Retinal pigment epithelial cell (primary cell): Measurements from ENCODE around the gene TSPAN14.
A peak's percentile ranks its signal among the peaks of the same experiment; 100 is the strongest.

Experiments
- DNase-seq: peaks from one replicate; pipeline ENCODE4 v3.0.0-alpha.2; 2010; ENCODE audit warnings: low read depth
- H3K4me3 ChIP-seq: 2 replicates; pipeline ENCODE4 v1.5.1; 2011; ENCODE audit warnings: mild to moderate bottlenecking, low read length, control low read depth, moderate library complexity
- TF ChIP-seq, protein P1 (sequence below): conservative IDR thresholded peaks from 2 replicates; pipeline ENCODE4 v1.5.1; 2011; ENCODE audit warnings: low read depth, low read length, control low read depth, inconsistent platforms

TSPAN14 gene

DNA sequence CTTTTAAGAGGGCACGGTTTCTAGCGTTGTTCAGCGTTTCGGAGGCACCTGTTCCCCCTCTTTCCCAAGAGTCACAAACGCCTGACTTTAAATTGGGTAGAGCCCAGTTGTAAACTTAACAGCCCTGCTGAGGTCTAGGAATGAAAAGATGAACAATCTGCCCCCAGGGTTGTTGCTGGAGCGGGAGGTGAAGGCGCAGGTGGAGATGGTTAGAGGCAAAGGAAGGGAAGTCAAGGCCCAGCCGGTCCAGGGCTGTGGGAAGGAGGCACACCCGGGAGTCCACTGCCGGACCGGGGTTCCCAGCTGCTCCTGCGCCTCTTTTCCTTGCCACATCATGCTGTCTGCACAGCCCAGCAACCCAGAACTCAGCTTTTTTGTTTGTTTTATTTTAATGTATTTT lies 45.0 kb upstream of the TSPAN14 start:
- DNase-seq, result no peak
- H3K4me3 ChIP-seq, result peak overlapping the region; percentile 75
- TF ChIP-seq, protein P1, sequence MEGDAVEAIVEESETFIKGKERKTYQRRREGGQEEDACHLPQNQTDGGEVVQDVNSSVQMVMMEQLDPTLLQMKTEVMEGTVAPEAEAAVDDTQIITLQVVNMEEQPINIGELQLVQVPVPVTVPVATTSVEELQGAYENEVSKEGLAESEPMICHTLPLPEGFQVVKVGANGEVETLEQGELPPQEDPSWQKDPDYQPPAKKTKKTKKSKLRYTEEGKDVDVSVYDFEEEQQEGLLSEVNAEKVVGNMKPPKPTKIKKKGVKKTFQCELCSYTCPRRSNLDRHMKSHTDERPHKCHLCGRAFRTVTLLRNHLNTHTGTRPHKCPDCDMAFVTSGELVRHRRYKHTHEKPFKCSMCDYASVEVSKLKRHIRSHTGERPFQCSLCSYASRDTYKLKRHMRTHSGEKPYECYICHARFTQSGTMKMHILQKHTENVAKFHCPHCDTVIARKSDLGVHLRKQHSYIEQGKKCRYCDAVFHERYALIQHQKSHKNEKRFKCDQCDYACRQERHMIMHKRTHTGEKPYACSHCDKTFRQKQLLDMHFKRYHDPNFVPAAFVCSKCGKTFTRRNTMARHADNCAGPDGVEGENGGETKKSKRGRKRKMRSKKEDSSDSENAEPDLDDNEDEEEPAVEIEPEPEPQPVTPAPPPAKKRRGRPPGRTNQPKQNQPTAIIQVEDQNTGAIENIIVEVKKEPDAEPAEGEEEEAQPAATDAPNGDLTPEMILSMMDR, result no peak

DNA sequence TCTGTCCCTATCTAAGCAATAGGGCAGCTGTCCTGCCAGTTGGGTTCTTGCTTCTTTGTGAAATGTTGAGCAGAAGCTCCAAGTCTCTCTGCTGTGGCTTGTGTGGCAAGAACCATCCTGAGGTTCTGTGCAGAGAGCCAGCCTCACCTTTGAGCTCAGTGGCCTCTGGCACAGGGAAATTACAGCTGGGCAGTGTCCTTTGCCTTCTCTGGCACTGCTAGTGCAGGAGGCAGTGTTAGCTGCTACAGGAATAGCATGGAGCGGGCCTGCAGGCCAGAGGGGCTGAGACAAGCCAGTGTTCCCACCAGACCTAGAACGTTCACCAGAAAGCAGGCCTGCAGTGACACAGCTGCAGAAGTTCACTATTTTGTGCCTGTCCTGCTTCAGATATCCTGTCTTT lies 44.0 kb upstream of the TSPAN14 start:
- H3K4me3 ChIP-seq, result peak overlapping the region; percentile 75
- DNase-seq, result no peak
- TF ChIP-seq, protein P1, result no peak

DNA sequence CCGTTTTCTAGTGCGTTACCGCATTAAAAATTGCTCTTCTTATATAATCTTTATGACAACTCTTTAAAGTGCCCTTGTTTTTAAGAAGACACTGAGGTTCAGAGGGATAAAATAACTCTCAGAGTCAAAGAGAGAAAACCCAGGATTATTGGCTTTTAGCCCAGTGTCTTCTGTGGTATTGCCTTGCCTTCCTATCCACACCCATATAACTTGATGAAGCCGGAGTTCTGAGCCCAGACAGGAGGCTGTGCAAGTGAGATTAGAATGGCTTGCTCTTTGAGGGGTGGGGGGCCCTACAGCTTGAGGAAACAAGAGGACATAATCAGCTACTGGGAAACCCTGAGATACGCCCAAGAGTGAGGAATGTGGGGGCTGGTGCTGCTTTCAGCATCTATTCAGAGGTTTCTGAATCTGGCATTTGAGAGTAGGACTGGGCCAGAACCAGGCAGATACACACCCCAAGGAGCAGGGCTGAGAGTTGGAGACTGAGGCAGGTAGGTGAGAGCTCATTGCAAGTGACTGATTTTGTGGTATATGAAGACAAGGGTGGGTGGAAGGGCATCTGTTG lies 43.4 kb upstream of the TSPAN14 start:
- H3K4me3 ChIP-seq, result peak overlapping the region; percentile 75
- no peak for DNase-seq
- TF ChIP-seq, protein P1, result no peak

DNA sequence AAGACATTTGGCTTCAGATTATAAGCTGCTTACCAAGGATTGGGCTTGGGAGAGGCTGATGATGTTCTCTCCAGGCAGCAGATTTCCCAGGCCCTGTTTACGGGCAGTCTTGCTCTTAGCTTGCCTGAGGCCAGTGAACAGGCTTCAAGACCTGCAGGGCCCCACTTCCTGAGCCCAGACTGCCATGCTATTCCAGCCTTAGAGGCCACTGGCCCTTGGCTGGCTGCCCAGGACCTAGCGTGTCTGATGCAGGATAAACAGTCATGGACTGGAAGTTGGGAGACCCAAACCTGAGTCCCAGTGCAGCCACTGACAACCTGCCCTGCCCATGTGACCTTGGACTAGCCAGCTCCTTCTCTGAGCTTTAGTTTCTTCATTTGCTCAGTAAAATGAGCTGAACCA lies 42.8 kb upstream of the TSPAN14 start:
- TF ChIP-seq, protein P1, result no peak
- H3K4me3 ChIP-seq, result no peak overlapping the region
- DNase-seq, result no peak

DNA sequence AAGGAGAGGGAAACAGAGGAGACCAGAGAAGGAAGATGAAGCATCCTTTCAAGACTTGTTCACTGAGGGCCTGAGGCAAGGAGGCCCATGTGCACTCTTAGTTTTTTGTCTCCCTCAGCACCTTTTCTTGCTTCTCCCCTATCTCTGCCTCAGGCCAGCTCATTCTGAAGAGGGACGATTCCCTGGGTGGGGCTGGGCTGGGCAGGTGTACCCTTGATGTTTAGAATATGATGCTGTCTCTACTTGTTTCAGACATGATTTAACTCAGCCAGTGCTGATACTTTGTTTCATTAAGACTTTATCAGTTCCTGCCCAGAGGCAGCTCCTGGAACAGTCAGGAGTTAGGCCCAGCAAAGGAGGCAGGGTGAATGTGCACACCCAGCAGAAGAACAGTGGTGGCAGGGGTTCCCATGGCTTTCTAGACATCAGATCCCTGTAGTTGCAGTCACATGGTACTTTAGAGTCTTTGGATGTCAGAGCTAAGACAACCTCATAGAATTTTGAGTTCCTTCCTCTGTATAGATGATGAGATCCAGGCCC lies 42.4 kb upstream of the TSPAN14 start:
- no peak for DNase-seq
- no peak overlapping the region for H3K4me3 ChIP-seq
- TF ChIP-seq, protein P1, result no peak

DNA sequence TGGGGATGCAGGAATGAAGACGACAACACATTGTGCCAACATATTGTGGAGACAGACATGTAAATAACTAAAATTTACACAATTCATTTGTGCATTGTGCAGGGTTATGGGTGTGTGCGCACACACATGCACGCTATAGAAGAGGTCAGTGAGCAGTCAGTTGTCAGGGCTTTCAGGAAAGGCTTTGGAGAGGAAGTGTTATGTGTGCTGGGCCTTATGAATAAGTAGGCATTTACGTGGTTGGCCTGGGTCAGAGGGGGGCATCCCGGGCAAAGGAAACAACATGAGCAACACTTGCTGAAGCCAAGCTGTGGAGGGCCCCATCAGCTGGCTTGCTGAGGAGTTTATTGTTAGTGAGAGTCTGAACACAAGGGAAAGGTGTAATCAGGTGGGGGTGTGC lies 41.6 kb upstream of the TSPAN14 start:
- no peak for DNase-seq
- H3K4me3 ChIP-seq, result no peak overlapping the region
- TF ChIP-seq, protein P1, result no peak

DNA sequence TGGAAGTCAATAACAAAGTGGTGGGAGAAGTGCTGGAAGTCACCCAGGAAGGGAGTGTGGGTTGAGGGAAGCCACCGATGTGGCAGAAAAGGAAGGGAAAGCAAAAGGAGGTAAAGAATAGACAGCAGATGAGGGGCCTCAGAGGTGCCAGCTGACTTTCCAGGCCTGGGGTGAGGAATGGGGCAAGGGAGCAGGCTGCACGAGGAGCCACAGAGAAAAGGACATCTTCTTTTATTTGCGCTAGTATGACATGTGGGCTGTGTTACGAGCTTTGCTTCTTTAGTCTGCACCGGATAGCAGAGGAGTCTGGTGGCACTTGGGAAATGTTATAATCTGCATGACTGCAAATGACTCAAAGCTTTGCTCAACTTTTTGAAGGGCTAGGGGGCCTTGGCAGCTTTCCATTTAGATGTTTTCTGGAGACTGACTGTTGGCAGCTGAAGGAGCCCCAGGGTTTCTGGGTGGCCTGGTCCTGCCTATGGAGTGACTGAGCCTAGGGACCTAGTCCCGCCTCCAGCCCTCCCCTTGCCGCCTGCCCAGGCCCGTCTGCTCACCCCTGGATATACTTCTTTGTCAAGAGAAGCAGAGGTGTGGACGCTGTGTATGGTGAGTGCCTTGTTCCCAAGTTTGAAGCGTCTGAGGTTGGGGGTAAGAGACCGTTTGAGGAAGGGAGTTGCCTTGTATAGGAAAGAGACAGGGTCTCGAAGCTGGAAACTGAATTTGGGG lies 40.7 kb upstream of the TSPAN14 start:
- TF ChIP-seq, protein P1, result no peak
- peak overlapping the region; percentile 26 for H3K4me3 ChIP-seq
- peak; percentile 84 for DNase-seq
